Kasumi-1 (cell line): ENCODE data around the gene HYAL1.

Experiments
- DNase-seq, 2 experiments: peaks; one replicate each; lab custom pipeline; 2025; lab: John Stamatoyannopoulos, UW

The HYAL1 gene

DNA sequence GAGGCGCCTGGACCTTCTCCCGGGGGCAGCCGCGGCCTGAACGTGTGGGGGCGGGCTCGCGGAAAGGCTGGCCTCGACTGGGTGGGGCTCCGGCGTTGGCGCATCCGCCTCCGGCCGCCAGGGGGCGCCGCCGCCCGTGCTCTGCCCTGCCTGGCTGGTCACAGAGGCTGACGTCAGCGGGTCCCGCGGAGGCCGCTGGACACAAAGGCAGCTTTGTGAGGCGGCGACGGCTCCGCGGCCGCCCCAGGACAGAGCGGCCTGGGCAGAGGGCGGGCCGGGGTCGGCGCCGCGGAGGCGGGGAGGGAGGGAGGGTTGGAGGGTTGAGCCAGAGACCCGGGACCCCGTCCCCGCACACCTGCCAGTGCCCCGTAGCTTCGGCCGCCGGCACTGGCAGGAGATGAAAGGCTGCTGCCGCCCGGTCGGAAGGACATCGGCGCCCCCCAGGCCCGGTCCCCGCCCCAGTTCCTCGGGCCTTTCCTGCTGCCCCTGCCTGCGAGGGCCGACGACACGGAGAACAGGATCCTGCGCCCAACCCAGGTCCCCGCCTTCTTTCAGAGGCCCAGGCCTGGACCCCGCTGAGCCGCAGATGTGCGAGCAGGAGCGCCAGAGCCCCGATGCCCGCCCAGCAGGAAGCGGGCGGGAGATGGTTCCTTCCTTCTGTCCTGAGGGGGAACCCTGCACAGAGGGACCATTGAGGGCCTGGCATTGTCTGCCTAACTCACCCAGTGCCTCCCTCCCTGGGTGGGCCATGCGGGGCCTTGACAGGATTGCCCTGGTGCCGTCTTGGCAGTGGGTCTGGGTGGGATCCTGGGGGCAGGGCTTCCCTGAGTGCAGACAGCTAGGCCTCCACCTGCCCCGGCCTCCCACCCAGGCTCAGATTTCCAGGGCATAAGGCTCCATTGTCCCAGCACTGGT is 43.1 kb downstream of the HYAL1 start:
- DNase-seq, result peak; percentile 71 to 78

DNA sequence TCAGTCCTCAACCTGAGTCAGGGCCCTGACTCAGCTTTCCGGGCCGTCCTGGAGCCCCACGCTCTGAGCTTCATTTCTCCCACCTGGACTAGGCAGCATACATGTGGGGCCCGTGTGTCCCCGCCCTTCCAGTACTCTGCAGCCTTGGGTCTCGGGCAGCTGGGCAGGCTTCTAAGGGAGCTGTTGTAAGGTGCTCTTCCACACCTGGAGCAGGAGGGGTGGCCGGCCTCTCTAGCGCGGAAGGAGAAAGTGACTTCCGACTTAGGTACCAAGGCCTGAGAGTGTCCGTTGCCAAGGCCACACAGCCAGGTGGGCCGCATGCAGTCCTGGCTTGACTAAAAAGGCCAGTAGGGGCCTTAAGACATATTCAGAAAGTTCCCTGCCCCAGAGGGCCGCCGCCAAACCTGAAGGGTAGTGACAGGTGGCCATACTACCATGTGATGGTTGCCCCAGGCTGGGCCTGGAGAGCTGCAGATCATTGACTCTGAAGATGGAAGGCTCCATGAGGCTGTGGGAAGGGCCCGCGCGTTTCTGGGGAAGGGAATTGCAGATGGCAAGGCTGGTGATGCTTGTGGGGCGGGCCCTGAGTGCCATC is 43.8 kb downstream of the HYAL1 start:
- no peak for DNase-seq

DNA sequence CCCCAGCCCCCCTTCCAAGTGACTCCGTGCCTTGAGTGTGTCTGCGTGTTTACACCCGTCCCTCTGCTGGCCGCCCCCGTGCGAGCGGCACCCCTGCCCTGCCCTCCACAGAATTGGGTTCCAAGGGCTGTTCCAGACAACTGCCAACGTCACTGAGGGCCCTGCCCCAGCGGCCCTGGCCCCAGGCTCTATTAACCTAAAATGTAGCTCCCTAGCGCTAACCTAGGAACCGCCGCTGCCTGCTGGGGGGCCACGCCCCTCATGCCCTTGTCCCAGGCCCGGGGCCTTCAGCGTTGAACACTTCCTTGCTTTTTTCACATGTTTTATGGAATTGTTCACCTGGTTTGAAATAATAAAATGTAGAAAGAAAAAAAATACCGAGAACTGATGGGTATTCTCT is 44.4 kb downstream of the HYAL1 start:
- no peak for DNase-seq

DNA sequence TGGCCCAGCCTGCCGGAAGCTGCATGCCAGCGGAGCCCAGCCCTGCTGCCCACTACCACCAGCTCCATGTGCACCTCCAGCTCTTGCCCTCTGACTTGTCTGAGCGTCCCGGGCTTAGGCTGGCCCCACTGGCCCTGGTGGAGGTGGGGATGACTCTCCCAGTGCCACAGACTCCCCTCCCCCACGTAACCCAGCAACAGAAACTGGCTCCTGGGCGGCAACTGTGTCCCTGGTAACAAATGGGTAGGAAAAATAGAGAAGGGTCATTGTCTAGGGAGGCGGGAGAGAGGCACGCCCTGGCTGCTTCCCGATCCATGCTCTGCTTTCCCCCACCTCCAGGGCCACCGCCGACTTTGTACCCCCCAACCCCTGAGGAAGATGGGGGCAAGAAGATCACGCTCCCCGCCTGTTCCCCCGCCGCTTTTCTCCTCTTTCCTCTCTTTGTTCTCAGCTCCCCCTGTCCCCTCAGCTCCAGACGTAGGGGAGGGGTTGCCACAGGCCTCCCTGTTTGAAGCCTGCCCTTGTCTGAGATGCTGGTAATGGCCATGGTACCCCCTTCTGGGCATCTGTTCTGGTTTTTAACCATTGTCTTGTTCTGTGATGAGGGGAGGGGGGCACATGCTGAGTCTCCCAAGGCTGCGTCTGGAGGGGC is 45.2 kb downstream of the HYAL1 start:
- no peak for DNase-seq

DNA sequence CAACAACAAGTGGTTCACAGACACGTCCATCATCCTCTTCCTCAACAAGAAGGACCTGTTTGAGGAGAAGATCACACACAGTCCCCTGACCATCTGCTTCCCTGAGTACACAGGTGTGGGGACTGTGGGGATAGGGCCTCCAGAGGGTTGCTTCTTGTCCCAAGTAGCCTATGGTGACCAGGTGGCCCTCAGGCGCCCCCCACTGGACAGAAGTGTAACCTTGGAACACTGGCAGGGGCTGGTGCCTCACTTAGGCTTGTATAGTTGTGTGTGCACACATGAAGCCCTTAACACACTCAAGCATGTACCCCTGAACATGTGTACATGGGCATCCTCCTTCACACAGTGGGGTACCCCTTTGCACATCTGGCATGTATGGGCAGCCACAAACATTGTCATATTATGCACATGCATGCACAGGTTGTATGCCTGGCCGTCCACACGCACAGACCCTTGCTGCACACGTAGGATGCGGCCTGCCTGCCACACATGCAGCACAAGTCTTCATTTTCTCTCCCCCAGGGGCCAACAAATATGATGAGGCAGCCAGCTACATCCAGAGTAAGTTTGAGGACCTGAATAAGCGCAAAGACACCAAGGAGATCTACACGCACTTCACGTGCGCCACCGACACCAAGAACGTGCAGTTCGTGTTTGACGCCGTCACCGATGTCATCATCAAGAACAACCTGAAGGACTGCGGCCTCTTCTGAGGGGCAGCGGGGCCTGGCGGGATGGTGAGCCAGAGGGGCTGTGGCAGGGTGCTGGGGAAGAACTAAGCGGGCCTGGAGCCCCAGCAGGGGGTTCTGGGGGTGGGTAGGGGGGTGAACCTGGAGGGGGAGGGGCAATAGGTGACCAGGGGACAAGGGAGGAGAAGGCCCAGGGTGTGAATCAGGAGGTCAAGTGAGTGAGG is 46.1 kb downstream of the HYAL1 start:
- DNase-seq, result peak; percentile 27 to 38

DNA sequence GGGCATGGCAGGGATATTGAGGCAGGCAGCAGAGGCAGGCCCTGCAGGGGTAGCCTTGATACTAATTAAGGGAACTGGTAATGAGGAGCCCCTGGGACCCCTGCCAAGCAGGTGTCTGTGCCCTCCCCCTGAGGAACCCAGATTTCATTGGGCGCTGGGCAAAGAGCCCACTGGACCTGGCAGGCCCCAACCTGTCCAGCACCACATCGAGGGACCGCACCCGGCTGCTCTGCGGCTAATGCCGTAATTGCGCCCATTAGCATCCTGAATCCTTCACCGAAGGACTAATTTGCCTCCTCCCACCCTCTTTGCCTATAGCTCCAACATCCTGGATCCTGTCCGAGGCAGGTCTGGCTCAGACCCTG is 48.1 kb downstream of the HYAL1 start:
- DNase-seq, result no peak

DNA sequence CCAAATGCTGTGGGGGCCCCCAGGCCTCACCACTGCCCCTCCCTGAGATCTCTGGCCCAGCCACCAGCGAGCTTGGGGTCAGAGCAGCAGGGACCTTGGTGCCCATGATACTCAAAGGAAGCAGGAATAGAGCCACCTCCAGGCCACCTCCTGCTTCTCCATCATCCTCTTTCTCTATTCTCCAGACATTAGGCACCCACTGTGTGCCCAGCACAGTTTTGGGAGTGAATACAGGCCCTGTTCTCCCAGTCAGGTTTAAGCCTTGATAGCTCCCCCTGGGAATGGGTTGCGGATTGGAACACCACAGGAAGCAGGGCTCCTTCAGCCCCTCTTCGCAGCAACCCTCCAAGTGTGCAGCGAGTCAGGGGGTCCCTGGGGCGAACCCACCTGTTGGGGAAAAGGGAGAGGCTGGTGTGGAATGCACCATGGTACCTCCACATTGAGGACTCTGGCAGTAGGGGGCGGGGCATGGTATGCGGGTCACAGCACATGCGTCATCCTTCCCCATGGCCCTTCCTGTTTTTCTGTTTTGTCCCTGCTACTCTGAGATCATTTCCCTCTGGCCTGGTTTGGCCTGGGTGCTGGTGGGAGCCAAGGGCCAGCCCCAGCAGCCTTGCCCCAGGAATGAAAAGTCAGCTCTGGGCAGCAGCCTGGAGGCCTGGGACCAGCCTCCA is 48.7 kb downstream of the HYAL1 start:
- DNase-seq, result no peak

DNA sequence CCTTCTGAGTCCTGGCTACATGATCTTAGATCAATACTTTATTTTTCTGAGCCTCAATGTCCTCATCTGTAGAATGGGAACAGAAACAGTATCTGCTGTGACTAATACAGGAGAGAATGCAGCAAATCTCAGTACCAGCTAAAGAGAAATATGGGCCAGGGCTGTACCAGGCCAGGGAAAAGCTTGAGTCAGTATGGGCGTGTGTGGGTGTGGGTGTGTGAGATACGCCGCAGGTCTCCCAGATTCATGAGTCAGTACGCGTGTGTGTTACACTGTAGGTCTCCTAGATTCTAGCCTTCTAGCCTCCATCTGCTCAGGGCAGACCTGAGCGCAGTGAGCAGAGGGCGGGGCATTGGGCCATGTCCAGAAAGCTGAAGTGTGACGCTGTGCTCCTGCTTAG is 52.2 kb downstream of the HYAL1 start:
- no peak for DNase-seq

DNA sequence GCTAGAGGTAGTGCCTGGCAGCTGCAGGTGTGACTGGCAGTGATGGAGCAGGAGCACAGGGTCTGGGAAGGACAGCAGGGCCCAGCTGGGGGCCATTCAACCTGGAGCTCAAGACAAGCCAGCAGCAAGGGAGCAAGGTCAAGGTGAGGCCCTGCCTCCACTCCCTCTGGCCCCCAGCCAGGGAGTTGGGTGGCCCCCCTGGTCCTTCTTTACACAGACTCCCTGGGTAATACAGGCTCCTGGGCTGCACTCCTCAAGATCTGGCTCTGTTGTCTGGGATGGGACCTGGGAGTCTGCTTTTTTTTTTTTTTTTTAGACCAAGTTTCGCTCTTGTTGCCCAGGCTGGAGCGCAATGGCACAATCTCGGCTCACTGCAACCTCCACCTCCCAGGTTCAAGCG is 52.9 kb downstream of the HYAL1 start:
- DNase-seq, result no peak
